ENCODE measurements around the gene HTR3D.

DNA sequence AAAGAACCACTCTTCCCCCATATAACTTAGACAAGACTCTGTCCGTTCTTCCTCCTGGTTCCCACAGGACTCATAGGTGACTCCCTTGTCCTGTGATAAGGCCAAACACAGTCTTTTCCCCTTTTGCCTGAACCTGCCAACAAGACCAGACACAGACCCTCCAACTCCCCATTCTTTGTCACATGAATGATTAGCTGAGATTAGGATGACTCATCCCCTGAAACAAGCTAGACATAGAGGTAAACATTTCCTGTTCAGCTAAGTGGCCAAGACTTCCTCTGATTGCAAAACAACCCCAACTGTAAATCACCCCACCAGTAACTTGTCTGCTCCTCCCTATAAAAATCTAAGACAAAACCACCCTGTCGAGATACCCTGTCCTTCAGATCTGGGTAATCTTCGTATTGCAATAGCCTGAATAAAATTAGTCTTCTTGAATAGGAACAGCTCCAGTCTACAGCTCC is 53.9 kb downstream of the HTR3D start:
- TF ChIP-seq POLR2A (IDR thresholded peaks at IDR 0.05) (no peak), EP300 (IDR thresholded peaks at IDR 0.05) (no peak)
- TF ChIP-seq, protein P1, sequence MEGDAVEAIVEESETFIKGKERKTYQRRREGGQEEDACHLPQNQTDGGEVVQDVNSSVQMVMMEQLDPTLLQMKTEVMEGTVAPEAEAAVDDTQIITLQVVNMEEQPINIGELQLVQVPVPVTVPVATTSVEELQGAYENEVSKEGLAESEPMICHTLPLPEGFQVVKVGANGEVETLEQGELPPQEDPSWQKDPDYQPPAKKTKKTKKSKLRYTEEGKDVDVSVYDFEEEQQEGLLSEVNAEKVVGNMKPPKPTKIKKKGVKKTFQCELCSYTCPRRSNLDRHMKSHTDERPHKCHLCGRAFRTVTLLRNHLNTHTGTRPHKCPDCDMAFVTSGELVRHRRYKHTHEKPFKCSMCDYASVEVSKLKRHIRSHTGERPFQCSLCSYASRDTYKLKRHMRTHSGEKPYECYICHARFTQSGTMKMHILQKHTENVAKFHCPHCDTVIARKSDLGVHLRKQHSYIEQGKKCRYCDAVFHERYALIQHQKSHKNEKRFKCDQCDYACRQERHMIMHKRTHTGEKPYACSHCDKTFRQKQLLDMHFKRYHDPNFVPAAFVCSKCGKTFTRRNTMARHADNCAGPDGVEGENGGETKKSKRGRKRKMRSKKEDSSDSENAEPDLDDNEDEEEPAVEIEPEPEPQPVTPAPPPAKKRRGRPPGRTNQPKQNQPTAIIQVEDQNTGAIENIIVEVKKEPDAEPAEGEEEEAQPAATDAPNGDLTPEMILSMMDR (IDR thresholded peaks at IDR 0.05) = no peak

Data from suprapubic skin (tissue), 3 donors.